ENCODE measurements around the gene TTBK2.

GRCh38 chr15:42734076-42734672 is 186.4 kb downstream of the TTBK2 start:
- no peak for TF ChIP-seq CTCF (optimal IDR thresholded peaks at IDR 0.05 in 1 of 3, IDR thresholded peaks at IDR 0.05 in 1 of 3, conservative IDR thresholded peaks at IDR 0.05 in 1 of 3; ENCODE audit: extremely low read depth in 1 of 3, insufficient read depth in 2 of 3, low read length in 3 of 3)
- no peak for TF ChIP-seq EZH2 (IDR thresholded peaks at IDR 0.05; ENCODE audit: low read length)

Measured in keratinocyte (primary cell).